ENCODE measurements around the gene RAD51B.

DNA sequence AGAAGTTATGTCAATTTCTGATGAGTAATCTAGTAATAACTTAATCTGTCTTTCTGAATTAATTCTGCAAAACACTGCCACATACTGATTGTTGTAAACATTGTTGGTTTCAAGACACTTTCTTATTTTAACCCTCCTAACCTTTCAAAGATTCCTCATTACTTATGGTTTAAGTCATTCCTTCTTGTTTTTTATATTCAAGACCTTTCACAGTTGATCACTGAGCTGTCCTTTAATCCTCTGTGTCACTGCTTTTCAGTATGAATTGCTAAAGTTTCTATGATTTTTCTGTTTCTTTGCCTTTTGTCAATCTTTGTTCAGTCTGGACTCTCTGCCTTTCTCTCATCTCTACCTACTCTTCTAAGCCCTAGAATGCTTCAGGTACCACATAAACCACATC lies 164.7 kb downstream of the RAD51B start:
- TF ChIP-seq POLR2A (IDR thresholded peaks at IDR 0.05): no peak
- TF ChIP-seq, protein P1, sequence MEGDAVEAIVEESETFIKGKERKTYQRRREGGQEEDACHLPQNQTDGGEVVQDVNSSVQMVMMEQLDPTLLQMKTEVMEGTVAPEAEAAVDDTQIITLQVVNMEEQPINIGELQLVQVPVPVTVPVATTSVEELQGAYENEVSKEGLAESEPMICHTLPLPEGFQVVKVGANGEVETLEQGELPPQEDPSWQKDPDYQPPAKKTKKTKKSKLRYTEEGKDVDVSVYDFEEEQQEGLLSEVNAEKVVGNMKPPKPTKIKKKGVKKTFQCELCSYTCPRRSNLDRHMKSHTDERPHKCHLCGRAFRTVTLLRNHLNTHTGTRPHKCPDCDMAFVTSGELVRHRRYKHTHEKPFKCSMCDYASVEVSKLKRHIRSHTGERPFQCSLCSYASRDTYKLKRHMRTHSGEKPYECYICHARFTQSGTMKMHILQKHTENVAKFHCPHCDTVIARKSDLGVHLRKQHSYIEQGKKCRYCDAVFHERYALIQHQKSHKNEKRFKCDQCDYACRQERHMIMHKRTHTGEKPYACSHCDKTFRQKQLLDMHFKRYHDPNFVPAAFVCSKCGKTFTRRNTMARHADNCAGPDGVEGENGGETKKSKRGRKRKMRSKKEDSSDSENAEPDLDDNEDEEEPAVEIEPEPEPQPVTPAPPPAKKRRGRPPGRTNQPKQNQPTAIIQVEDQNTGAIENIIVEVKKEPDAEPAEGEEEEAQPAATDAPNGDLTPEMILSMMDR (IDR thresholded peaks at IDR 0.05): no peak
